ENCODE data around the gene C1orf35. TPM values are rescaled to one million over a fixed set of nuclear protein-coding genes. Genes with fewer than 3 reads are reported as not detected.
A peak's percentile ranks its signal among the peaks of the same experiment; 100 is the strongest.

C1orf35 gene
- polyA plus RNA-seq, 1 experiment = 6.2 TPM

GRCh38 chr1:228150461-228151179 is 47.5 kb upstream of the C1orf35 start:
- ChIA-PET POLR2A (no interaction called here), CTCF (interaction anchor here (0.8 to 1.8 kb wide), 4 partner anchors 10 to 14 kb away, joined by 3 to 7 read pairs (median 4); partner anchors contain the start of gene GUK1)
- no peak for TF ChIP-seq CTCF (IDR thresholded peaks at IDR 0.05; ENCODE audit: insufficient read depth, low read depth, low read length)
- no peaks in the 10 kb centered on the region for H3K27me3 ChIP-seq (ENCODE audit: control insufficient read depth, insufficient read depth, low read length)
- H3K4me3 ChIP-seq (ENCODE audit: low read depth, low read length) = no peak overlapping the region
- no peak for DNase-seq (ENCODE audit: low read depth)
- peaks cover 17% of the 10 kb centered on the region for H3K36me3 ChIP-seq (ENCODE audit: control insufficient read depth, insufficient read depth, low read length)

GRCh38 chr1:228150120-228150460 is 47.0 kb upstream of the C1orf35 start:
- no peaks in the 10 kb centered on the region for H3K27me3 ChIP-seq (ENCODE audit: control insufficient read depth, insufficient read depth, low read length)
- peaks cover 19% of the 10 kb centered on the region for H3K36me3 ChIP-seq (ENCODE audit: control insufficient read depth, insufficient read depth, low read length)
- no peak for DNase-seq (ENCODE audit: low read depth)
- CTCF ChIA-PET = interaction anchor here (0.5 to 1.6 kb wide), 3 partner anchors 12 to 38 kb away, joined by 3 to 7 read pairs (median 4); no protein-coding TSS in a partner anchor
- H3K4me3 ChIP-seq (ENCODE audit: low read depth, low read length) = no peak overlapping the region
- POLR2A ChIA-PET = no interaction called here
- TF ChIP-seq CTCF (IDR thresholded peaks at IDR 0.05; ENCODE audit: insufficient read depth, low read depth, low read length) = no peak

GRCh38 chr1:228149406-228150119 is 46.4 kb upstream of the C1orf35 start, which contains the start of gene GJC2:
Gene GJC2, plus strand, starts transcription at chr1:228149930. Its CDS starts 7,829 bp downstream, at chr1:228157759.
- TF ChIP-seq CTCF (IDR thresholded peaks at IDR 0.05; ENCODE audit: insufficient read depth, low read depth, low read length) = no peak
- POLR2A ChIA-PET = no interaction called here
- DNase-seq (ENCODE audit: low read depth) = no peak
- CTCF ChIA-PET = interaction anchor here (0.5 to 2.2 kb wide), 4 partner anchors 12 to 38 kb away, joined by 3 to 7 read pairs (median 6); partner anchors contain the start of gene IBA57
- Histone ChIP-seq H3K4me3 (ENCODE audit: low read depth, low read length) (peak within 1 kb of the TSS; percentile 15), H3K36me3 (ENCODE audit: control insufficient read depth, insufficient read depth, low read length) (peaks cover 19% of the 10 kb centered on the region), H3K27me3 (ENCODE audit: control insufficient read depth, insufficient read depth, low read length) (no peaks in the 10 kb centered on the region)

- Histone ChIP-seq H3K36me3 (ENCODE audit: control insufficient read depth, insufficient read depth, low read length) (peaks cover 19% of the 10 kb centered on the region), H3K4me3 (ENCODE audit: low read depth, low read length) (no peak overlapping the region), H3K27me3 (ENCODE audit: control insufficient read depth, insufficient read depth, low read length) (no peaks in the 10 kb centered on the region)
- CTCF ChIA-PET = interaction anchor here (1.0 to 2.2 kb wide), 2 partner anchors 17 to 18 kb away, joined by 3 to 7 read pairs; partner anchors contain the start of gene IBA57
- POLR2A ChIA-PET = no interaction called here
- no peak for TF ChIP-seq CTCF (IDR thresholded peaks at IDR 0.05; ENCODE audit: insufficient read depth, low read depth, low read length)
- DNase-seq (ENCODE audit: low read depth) = no peak
Observed at GRCh38 chr1:228148935-228149405, 45.8 kb upstream of the C1orf35 start.

Measured in BJ (cell line).